ENCODE data around the gene ADAM22.

DNA sequence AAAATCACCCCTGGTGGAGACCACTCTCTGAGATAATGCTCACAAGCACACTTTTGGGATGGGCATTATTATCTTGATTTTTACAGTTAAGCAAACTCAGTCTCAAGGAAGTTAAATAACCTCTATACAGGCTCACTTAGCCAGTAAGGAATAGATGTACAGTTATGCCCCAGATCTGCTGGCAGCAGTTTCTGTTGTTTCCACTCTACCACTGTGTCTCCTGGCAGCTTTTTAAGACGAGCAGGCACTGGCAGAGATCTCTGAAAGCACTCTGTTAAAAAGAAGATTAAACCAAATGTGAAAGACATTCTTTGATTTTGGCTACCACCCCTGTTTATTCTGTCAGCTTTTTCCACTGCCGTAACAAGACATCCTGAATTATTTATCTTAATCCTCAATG is 212.6 kb downstream of the ADAM22 start:
- TF ChIP-seq EZH2 (IDR thresholded peaks at IDR 0.05; ENCODE audit: insufficient read depth, poor library complexity, severe bottlenecking), result no peak
- no peak for TF ChIP-seq EZH2phosphoT487 (IDR thresholded peaks at IDR 0.05; ENCODE audit: insufficient read depth, low read depth)

All from GM23248 (cell line).